Stimulated activated memory B cell treated with anti-CD40 and anti-IgM and Interleukin-4, amounts not matched to agents 10 μg/mL and 1 μg/mL and 100 μg/mL, for 72 hours (primary cell): ENCODE results near the gene HECTD2.

Experiments used
- ATAC-seq: fragments of 150-1000 bp; cut with Tn5 transposase; 2 replicates; pipeline ENCODE4 v1.10.0; 2021
- H3K27ac Mint-ChIP-seq: one replicate; pipeline ENCODE4 v1.8.0; 2022; ENCODE audit warnings: mild to moderate bottlenecking, mixed read lengths
- H3K27me3 Mint-ChIP-seq: one replicate; pipeline ENCODE4 v1.8.0; 2022; ENCODE audit warnings: mixed read lengths
- H3K36me3 Mint-ChIP-seq: one replicate; pipeline ENCODE4 v1.8.0; 2022; ENCODE audit warnings: mixed read lengths
- H3K4me1 Mint-ChIP-seq: one replicate; pipeline ENCODE4 v1.8.0; 2022; ENCODE audit warnings: mixed read lengths
- H3K4me3 Mint-ChIP-seq: one replicate; pipeline ENCODE4 v1.8.0; 2022; ENCODE audit warnings: mild to moderate bottlenecking, moderate library complexity, mixed read lengths
- H3K9me3 Mint-ChIP-seq: one replicate; pipeline ENCODE4 v1.8.0; 2022; ENCODE audit warnings: mixed read lengths

Gene HECTD2

DNA sequence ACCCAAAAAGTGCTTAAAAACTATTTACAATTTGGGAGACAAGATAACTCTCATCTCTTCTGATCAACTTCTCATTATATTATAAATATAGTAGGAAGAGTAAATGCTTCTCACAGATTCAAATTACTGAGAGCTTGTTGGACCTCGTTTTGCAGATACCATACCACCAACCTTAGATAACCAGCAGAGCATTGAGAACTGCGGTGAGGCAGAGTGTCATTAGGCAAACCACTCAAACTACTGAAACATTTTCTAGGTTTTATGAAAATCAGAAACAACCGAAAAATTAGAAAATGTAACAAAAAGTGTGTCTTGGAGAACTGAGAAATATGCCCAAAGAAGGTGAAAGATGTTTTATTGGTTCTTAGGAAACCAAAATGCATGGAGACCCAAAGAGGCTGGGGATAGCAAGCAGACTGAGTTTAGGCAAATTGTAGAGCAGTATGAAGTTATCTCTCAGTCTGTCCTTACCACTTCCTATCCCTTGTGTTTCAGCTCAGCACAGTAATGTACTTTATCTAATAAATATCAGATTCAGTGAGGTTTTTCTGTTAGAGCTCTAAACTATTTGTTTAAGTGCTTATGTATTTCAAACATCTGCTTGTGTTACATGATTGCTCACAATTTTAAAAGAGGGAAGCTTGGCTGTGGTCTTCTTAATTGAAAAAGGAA is 77.9 kb downstream of the HECTD2 start:
- H3K4me3 Mint-ChIP-seq: no peak overlapping the region
- H3K36me3 Mint-ChIP-seq: peaks cover 10% of the 10 kb centered on the region
- H3K9me3 Mint-ChIP-seq: no peaks in the 10 kb centered on the region
- no peak for ATAC-seq
- no peaks in the 10 kb centered on the region for H3K4me1 Mint-ChIP-seq
- no peaks in the 10 kb centered on the region for H3K27me3 Mint-ChIP-seq
- H3K27ac Mint-ChIP-seq: no peak overlapping the region

DNA sequence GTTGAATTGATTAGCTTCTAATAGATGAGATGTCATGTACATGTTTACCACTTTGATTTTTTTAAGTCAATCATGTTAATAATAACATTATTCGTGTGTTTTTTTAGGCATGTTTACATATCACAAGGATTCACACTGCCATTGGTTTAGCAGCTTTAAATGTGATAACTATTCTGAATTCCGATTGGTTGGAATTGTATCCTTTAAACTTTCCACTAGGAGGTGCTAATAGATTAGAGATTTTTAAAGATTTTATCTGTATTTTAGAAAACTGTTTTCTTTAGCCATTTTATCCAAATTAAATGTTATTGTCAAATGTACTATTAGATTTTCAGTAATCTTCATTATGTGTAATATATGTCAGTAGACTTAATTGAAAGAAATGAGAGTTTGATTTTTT is 83.2 kb downstream of the HECTD2 start:
- Mint-ChIP-seq H3K4me3 (no peak overlapping the region), H3K9me3 (no peaks in the 10 kb centered on the region), H3K27ac (no peak overlapping the region), H3K27me3 (no peaks in the 10 kb centered on the region), H3K36me3 (peaks cover 10% of the 10 kb centered on the region), H3K4me1 (no peaks in the 10 kb centered on the region)
- no peak for ATAC-seq

DNA sequence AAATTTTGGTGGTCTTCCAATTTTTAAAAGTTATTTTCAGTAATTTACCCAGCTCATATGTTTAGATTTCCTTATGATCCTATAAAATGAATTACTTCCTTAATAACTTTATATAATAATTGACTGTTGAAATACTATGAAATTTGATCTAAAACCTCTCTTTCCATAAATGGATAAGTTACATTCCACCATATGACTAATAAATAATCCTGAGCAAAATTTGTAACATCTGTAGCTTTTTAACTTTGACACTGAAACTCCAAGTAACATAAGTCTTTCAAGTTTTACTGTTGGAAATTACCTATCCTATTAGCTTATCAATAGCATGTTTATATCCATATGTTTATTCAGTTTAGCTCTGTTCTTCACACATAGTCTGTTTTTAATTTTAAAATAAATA is 85.3 kb downstream of the HECTD2 start:
- Mint-ChIP-seq H3K9me3 (no peaks in the 10 kb centered on the region), H3K4me1 (no peaks in the 10 kb centered on the region), H3K27ac (no peak overlapping the region), H3K36me3 (peaks cover 19% of the 10 kb centered on the region), H3K4me3 (no peak overlapping the region), H3K27me3 (no peaks in the 10 kb centered on the region)
- ATAC-seq: no peak

DNA sequence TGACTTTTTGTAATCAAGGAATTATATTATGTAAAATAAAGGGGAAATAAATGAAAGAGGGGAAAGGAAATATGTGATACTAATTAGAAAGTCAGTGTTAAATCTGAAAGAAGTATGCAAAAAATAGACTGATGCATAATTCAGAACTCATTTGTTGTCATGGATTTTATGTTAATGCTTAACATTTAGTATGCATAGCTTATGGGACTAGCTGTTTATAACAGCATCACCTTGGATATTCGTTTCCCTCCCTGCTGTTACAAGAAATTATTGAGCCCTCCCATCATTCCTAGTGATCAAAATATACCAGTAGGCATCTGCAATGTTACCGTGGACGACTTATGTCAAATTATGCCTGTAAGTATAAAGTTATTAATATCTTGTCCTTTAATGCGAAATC is 85.9 kb downstream of the HECTD2 start:
- Mint-ChIP-seq H3K9me3 (no peaks in the 10 kb centered on the region), H3K36me3 (peaks cover 22% of the 10 kb centered on the region), H3K4me3 (no peak overlapping the region), H3K4me1 (no peaks in the 10 kb centered on the region), H3K27me3 (no peaks in the 10 kb centered on the region), H3K27ac (no peak overlapping the region)
- ATAC-seq: no peak

DNA sequence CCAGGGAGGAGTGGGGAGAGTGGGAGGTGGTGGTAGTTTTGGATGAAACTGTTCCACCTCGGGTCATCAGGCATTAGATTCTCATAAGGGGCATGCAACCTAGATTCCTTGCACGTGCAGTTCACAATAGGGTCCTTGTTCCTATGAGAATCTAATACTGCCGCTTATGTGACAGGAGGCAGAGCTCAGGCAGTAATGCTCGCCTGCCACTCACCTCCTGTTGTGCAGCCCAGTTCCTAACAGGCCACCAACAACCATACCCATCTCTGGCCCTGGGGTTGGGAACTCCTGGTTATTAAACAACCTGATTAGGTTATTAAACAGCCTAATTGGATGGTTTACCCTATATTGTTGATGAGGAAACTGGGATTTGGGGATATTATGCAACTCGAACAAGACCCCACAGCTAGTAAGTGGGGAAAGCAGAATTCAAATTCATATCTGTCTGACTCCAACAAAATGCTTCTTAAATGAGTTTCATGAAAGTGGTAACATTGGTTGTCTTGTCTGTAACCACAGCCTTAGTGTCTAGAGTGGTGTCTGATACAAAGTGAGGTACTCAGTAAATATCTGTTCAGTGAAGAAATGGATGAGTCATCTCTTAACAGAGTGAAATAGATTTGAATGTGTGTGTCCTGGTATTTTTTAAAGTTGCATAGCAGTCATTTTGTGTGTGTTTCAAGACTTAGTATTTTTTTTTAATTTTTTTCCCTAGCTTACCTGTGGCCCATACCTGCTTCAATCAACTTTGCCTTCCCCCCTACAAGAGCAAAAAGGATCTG is 101.6 kb downstream of the HECTD2 start:
- Mint-ChIP-seq H3K27ac (no peak overlapping the region), H3K27me3 (no peaks in the 10 kb centered on the region), H3K9me3 (no peaks in the 10 kb centered on the region), H3K4me1 (no peaks in the 10 kb centered on the region), H3K4me3 (no peak overlapping the region), H3K36me3 (peaks cover 6% of the 10 kb centered on the region)
- ATAC-seq: no peak

DNA sequence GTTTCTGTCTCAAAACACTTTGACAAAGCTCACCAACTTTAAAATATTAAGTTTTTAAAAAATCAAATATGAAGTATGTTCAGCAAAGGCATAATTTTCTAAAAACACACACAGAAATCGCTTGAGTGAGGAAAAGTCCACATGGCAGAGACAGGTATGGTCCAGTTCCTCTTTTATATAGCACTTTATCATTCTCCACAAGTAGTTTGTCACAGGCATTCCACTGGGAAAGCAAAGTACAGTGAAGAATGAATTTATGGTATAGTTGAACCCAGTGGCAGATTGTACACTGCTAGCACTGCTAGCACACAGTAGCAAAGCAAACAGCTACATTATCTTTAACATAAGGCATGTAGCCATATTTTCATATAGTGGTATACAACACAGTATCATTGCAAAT is 102.3 kb downstream of the HECTD2 start:
- no peak overlapping the region for H3K4me3 Mint-ChIP-seq
- no peak overlapping the region for H3K27ac Mint-ChIP-seq
- H3K9me3 Mint-ChIP-seq: no peaks in the 10 kb centered on the region

DNA sequence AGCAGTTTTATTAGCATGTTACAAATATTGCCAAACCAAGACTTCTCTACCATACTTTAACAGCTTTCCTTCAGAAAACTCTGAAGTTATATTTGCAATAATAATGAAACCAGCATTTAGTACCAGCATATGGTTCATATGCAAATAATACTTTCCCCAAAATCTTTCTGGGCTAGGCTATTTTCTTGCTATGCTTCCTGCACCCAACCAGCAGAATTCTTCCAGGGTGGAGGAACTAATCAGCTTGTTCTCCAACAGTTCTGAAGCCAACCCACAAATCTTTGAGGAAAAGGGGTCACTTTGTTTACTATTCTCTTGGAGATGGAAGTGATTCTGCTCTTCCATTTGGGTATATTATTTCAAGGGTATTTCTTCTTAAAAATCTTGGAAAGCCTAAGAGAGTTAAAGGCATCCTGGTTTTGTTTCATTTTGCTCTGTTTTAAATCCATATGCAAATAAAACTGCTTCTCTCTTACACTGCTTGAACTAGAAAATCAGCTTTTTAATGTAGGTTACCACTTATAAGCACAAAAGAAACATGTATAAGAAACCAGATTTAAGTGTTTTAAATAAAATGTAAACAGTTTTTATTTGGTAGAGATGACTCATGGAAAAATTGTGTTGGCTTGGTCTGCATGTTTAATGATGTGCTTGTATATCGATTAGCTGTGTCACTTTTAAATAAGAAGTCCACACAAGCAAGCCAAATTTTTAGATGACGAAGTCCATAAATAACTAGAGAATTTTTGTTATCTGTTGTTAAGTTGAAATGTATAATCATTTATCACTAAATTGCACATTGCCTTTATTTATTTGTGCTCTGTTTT is 103.7 kb downstream of the HECTD2 start:
- Mint-ChIP-seq H3K27ac (no peak overlapping the region), H3K36me3 (peaks cover 15% of the 10 kb centered on the region), H3K4me1 (no peaks in the 10 kb centered on the region), H3K4me3 (no peak overlapping the region), H3K9me3 (peaks cover 5% of the 10 kb centered on the region), H3K27me3 (no peaks in the 10 kb centered on the region)
- no peak for ATAC-seq

More for the DNA sequence above, 102.3 kb downstream of the HECTD2 start:
- no peak for ATAC-seq
- H3K4me1 Mint-ChIP-seq: no peaks in the 10 kb centered on the region
- H3K36me3 Mint-ChIP-seq: peaks cover 8% of the 10 kb centered on the region
- H3K27me3 Mint-ChIP-seq: no peaks in the 10 kb centered on the region

DNA sequence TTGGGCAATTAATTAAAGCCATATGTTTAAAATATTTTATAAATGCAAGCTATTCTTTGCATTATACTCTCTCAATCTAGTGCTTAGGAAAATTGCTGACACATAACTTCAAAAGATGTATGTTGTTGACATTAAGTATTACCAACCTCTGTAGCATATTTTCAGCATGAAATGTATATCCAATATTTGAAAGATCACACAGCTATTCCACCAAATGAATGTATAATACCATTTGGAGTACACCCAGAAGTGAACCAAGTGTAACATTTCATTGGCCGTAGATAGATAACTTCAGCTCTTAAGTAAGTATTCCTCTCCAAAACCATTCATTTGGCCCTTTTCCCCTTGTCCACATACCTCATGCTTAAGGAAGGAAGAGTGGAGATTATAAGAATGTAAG is 104.6 kb downstream of the HECTD2 start:
- no peak for ATAC-seq
- Mint-ChIP-seq H3K4me1 (no peaks in the 10 kb centered on the region), H3K27me3 (no peaks in the 10 kb centered on the region), H3K9me3 (peaks cover 5% of the 10 kb centered on the region), H3K4me3 (no peak overlapping the region), H3K36me3 (peaks cover 22% of the 10 kb centered on the region), H3K27ac (no peak overlapping the region)

DNA sequence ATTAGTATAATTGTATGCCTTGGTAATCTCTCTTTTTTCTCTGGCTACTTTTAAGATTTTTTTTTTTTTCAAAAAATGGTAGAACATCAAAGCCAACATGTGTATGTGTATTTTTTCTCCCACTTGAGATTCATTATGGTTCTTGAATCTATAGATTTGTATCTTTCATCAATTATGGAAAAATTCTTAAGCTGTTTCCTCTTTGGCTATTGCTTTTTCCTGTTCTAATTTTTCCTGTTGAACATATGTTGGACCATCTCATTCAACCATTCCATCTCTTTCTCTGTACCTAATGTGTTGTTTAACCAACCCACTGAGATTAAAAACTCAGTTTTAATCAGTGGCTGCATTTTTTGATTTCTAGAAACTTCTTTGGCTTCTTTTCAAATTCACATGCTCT is 107.2 kb downstream of the HECTD2 start:
- no peak for ATAC-seq
- Mint-ChIP-seq H3K4me1 (peaks cover 6% of the 10 kb centered on the region), H3K4me3 (no peak overlapping the region), H3K27ac (no peak overlapping the region), H3K9me3 (peaks cover 8% of the 10 kb centered on the region), H3K27me3 (no peaks in the 10 kb centered on the region), H3K36me3 (peaks cover 24% of the 10 kb centered on the region)

DNA sequence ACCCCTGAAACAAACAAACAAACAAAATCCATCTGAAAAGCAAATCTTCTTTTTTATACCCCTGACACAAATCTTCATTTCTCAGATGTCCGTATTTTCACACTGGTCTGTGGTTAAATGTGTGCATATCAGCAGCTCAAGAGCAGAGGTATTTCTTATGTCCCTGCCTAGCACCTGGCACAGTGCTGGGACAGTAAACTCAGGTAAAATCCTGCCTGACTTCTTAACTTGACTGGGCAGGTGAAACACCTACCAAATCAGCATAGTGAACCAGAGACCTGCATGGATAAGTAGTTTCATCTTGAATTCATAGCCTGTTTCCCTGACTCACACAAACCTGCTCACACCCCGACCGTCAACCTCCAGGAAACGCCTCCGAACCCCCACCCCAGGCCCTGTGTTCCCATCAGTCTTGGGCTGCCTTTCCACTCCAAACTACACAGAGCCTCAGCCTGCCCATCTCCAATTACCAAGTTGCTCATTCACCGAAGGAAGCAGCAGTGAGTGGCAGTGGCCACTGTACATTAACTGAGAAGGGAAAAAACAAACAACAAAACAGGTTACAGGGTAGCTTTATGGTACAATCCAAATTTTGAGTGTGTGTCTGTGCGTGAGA is 109.9 kb downstream of the HECTD2 start:
- H3K9me3 Mint-ChIP-seq: peaks cover 8% of the 10 kb centered on the region
- no peaks in the 10 kb centered on the region for H3K27me3 Mint-ChIP-seq
- no peak for ATAC-seq
- no peak overlapping the region for H3K4me3 Mint-ChIP-seq
- H3K36me3 Mint-ChIP-seq: peaks cover 21% of the 10 kb centered on the region
- no peak overlapping the region for H3K27ac Mint-ChIP-seq
- H3K4me1 Mint-ChIP-seq: peaks cover 6% of the 10 kb centered on the region

DNA sequence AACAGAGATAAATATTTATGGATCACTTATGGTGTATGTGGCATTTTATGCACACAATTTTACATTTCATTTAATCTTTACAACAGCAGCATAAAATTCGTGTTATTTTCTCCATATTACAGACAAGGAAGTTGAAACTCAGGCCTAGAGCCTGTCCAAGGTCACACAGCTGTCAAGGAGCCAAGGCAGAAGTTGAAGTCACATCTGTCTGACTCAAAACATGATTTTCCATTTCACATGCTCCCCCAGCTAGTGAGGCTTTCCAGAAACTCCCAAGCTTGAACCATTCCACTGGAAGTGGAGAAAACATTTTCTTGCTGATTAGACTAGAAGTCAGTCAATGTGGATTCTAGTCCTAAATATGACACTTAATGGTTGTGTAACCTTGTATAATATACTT is 110.5 kb downstream of the HECTD2 start:
- peaks cover 8% of the 10 kb centered on the region for H3K9me3 Mint-ChIP-seq
- H3K36me3 Mint-ChIP-seq: peaks cover 18% of the 10 kb centered on the region
- peaks cover 6% of the 10 kb centered on the region for H3K4me1 Mint-ChIP-seq
- no peaks in the 10 kb centered on the region for H3K27me3 Mint-ChIP-seq
- no peak overlapping the region for H3K4me3 Mint-ChIP-seq
- no peak for ATAC-seq
- no peak overlapping the region for H3K27ac Mint-ChIP-seq

DNA sequence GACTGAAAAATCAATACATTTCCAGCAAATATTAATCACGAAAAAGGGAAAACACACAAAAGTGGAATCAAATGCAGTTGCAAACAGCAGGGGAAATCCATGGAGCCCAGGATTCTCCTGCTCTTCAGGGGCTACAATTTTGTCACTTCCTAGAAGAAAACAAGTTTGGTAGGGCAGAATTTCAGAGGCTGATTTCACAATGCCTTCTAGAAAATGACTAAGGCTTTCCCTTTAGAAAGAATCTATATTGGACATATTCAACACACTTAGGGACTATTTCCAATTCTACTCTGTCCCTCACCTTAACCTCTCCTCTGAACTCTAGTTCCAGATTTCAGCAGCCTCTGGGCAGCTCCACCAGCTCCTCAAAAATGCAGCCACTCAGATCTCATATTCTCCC is 111.3 kb downstream of the HECTD2 start:
- ATAC-seq: no peak
- Mint-ChIP-seq H3K36me3 (peaks cover 18% of the 10 kb centered on the region), H3K4me1 (peaks cover 6% of the 10 kb centered on the region), H3K4me3 (no peak overlapping the region), H3K27me3 (peaks cover 7% of the 10 kb centered on the region), H3K9me3 (peaks cover 8% of the 10 kb centered on the region), H3K27ac (no peak overlapping the region)

DNA sequence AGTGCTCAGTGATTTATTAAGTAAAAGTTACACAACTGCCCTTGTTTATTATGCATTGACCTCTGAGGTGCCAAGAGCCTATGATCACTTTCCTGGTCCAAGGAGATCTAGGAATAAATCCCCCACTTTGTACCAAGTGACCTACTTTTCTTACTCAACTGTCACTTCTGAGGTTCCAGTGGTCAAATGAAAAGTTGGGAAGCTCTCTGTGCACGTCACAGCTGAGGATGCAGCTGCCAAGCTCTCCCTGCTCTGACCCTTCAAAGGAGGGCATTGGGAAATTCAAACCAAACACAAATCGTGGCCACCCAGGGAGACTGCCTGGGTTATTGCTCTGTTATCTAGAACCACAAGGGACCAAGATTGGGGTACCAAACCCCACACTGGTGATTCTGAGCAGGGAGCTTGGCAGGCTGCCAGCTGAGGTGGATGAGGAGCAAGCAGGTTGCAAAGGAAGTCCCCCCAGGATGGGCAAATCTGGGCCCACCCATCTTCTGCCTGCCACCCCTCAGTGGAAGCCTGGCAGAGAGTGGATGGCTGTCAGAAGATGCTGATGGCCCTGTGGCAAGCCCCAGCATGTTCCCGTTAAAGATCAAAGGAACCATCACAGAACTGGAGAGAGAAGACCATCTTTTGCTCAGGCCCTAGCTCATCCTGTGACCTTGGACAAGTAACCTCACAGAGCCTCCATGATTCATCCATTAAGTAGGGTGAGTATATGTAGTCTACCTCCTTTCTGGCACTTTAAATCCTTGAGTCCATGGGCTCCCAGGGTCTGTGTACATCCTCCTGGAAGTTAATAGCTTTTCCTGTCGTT is 116.0 kb downstream of the HECTD2 start:
- H3K27me3 Mint-ChIP-seq: peaks cover 16% of the 10 kb centered on the region
- ATAC-seq: no peak
- H3K9me3 Mint-ChIP-seq: peaks cover 4% of the 10 kb centered on the region
- no peak overlapping the region for H3K27ac Mint-ChIP-seq
- H3K4me3 Mint-ChIP-seq: no peak overlapping the region
- H3K36me3 Mint-ChIP-seq: no peaks in the 10 kb centered on the region
- H3K4me1 Mint-ChIP-seq: peaks cover 6% of the 10 kb centered on the region

DNA sequence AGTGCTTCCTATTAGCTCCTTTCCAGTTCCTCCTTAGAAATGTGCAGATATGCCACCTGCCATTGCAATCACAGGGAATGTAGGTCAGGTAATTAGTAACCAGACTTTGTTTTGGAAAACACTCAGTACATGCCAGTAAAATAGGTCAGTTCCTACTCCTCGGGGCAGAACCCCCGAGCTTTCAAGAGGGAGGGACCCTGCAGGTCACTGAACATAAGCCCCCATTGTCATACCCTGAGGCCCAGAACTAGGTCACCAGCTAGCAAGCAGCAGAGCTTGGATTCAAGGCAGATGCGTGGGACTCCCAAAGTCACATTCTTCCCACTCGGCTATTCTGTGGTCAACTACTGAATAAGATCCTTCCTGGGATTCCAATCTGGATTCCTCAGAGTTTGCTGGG is 117.9 kb downstream of the HECTD2 start:
- no peak overlapping the region for H3K4me3 Mint-ChIP-seq
- peaks cover 16% of the 10 kb centered on the region for H3K27me3 Mint-ChIP-seq
- H3K9me3 Mint-ChIP-seq: no peaks in the 10 kb centered on the region
- H3K27ac Mint-ChIP-seq: no peak overlapping the region
- no peaks in the 10 kb centered on the region for H3K4me1 Mint-ChIP-seq
- no peaks in the 10 kb centered on the region for H3K36me3 Mint-ChIP-seq
- ATAC-seq: no peak
